ENCODE results near the gene TSPO2.

TSPO2 gene

GRCh38 chr6:41051873-41052272 lies 9.6 kb downstream of the TSPO2 start:
- DNase-seq = peak; percentile 57

GRCh38 chr6:41053041-41053440 lies 10.8 kb downstream of the TSPO2 start, which contains the start of gene APOBEC2:
Gene APOBEC2, plus strand, starts transcription at chr6:41053202. Its CDS starts 146 bp downstream, at chr6:41053348.
- no peak for DNase-seq

- no peak for DNase-seq
Measured at GRCh38 chr6:41054511-41054910, 12.2 kb downstream of the TSPO2 start.

GRCh38 chr6:41055149-41055548 lies 12.9 kb downstream of the TSPO2 start:
- no peak for DNase-seq

GRCh38 chr6:41056768-41057490 lies 14.7 kb downstream of the TSPO2 start:
- DNase-seq = no peak

GRCh38 chr6:41058783-41059181 lies 16.5 kb downstream of the TSPO2 start:
- DNase-seq = no peak

GRCh38 chr6:41059556-41059955 lies 17.3 kb downstream of the TSPO2 start:
- no peak for DNase-seq

GRCh38 chr6:41061196-41061726 lies 19.0 kb downstream of the TSPO2 start:
- no peak for DNase-seq

- no peak for DNase-seq
Measured at GRCh38 chr6:41062056-41062455, 19.8 kb downstream of the TSPO2 start.

GRCh38 chr6:41063884-41064285 lies 21.6 kb downstream of the TSPO2 start:
- DNase-seq = no peak

- no peak for DNase-seq
Measured at GRCh38 chr6:41064841-41065240, 22.6 kb downstream of the TSPO2 start.

GRCh38 chr6:41065550-41066026 lies 23.3 kb downstream of the TSPO2 start:
- DNase-seq = no peak

GRCh38 chr6:41066867-41067304 lies 24.6 kb downstream of the TSPO2 start:
- DNase-seq = peak; percentile 91

- DNase-seq = no peak
Measured at GRCh38 chr6:41071501-41071922, 29.2 kb downstream of the TSPO2 start.

GRCh38 chr6:41071923-41072835 lies 29.9 kb downstream of the TSPO2 start, which contains the start of gene OARD1:
Gene OARD1, minus strand, starts transcription at chr6:41072356. Its CDS starts 722 bp downstream, at chr6:41071634.
- DNase-seq = peak; percentile 100

GRCh38 chr6:41072836-41073202 lies 30.6 kb downstream of the TSPO2 start, which contains the start of gene NFYA:
Gene NFYA, plus strand, starts transcription at chr6:41072974. Its CDS starts 6,116 bp downstream, at chr6:41079090.
- DNase-seq = no peak

GRCh38 chr6:41073203-41073967 lies 31.1 kb downstream of the TSPO2 start:
- peak; percentile 93 for DNase-seq

- peak; percentile 49 for DNase-seq
Measured at GRCh38 chr6:41073968-41074691, 31.9 kb downstream of the TSPO2 start.

- no peak for DNase-seq
Measured at GRCh38 chr6:41074692-41075436, 32.6 kb downstream of the TSPO2 start.

- peak; percentile 50 for DNase-seq
Measured at GRCh38 chr6:41075651-41076626, 33.7 kb downstream of the TSPO2 start.
